Stimulated activated CD8-positive, alpha-beta memory T cell treated with anti-CD3 and anti-CD28 coated beads, Interleukin-4, amount 100 ng/mL, for 1 hour (primary cell): ENCODE measurements around the gene NEK11.
"Not testable (repeated sequence)": the region's sequence is repeated elsewhere in the genome, so short reads cannot be mapped to it uniquely, and the experiment has no call there.

Source experiments
- DNase-seq, 2 donors: peaks; one replicate each; pipeline ENCODE4 v3.0.0-alpha.2; 2020; ENCODE audit warnings: low read depth in 2 of 2, low spot score in 1 of 2

NEK11 gene

DNA sequence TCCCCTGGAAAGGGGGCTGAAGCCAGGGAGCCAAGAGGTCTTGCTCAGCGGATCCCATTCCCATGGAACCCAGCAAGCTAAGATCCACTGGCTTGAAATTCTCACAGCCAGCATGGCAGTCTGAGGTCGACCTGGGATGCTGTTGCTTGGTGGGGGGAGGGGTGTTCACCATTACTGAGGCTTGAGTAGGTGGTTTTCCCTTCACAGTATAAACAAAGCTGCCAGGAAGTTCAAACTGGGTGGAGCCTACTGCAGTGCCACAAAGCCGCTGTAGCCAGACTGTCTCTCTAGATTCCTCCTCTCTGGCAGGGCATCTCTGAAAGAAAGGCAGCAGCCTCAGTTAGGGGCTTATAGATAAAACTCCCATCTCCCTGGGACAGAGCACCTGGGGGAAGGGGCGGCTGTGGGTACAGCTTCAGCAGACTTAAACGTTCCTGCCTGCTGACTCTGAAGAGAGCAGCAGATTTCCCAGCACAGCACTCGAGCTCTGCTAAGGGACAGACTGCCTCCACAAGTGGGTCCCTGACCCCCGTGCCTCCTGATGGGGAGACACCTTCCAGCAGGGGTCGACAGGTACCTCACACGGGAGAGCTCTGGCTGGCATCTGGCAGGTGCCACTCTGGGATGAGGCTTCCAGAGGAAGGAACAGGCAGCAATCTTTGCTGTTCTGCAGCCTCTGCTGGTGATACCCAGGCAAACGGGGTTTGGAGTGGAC is 15.8 kb downstream of the NEK11 start:
- not testable (repeated sequence) for DNase-seq

GRCh38 chr3:131047582-131047981 is 20.9 kb downstream of the NEK11 start:
- DNase-seq, result no peak

- no peak for DNase-seq
Observed at GRCh38 chr3:131048030-131048429, 21.4 kb downstream of the NEK11 start.

DNA sequence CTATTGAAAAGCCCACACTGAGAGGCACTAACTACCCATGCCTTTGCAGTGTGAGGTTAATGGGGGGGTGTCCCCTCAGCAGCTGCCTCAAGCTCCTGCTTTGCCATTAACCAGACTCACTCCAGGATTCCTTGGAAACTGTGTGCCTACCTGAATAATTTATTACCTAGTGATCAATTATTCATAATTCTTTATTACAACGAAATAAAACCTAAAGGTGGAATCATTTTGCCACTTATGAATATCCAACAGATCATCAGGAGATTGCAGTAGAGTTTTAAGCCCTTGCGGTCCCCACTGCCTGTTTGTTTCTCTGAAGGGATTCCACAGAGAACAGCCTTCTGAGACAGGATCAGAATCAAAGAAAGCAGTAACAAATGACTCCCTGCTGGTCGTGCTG is 23.3 kb downstream of the NEK11 start:
- no peak for DNase-seq

DNA sequence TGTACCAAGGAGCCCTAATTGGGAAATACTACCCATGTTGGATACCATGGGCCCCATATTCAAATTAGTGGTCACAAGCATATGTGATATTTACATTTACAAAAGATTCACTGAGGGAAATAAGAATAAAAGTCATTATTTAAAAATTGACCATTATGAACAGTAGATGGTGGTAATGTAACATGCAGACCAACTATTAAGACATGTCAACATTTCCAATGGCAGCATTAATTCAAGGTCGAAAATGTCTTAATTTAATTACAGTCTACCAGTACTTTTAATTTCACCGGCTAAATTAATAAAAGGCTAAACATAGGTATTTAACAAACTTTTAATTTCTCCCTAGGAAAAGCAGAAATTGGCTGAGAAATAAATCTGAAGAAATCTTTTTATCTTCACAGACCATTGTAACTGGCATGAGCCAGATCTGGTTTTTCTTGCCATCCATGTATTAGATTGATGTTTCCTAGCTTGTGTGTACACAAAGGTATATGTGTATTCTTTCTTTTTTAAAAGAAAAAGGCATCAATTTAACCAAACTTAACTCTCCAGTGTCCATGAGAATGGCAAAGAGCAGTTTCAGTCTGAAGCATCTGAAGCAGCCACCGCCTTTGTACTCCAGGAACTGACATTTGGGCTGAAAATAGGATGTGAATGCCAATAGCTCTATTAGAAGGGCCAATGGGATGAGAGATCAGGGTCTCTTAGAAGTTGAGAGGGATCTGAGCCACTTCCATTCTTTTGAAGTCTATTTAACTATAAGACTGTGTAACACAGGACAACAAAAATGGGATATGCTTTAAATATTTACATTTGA is 26.6 kb downstream of the NEK11 start:
- DNase-seq, result no peak

- no peak for DNase-seq
Observed at GRCh38 chr3:131067983-131068382, 41.3 kb downstream of the NEK11 start.

DNA sequence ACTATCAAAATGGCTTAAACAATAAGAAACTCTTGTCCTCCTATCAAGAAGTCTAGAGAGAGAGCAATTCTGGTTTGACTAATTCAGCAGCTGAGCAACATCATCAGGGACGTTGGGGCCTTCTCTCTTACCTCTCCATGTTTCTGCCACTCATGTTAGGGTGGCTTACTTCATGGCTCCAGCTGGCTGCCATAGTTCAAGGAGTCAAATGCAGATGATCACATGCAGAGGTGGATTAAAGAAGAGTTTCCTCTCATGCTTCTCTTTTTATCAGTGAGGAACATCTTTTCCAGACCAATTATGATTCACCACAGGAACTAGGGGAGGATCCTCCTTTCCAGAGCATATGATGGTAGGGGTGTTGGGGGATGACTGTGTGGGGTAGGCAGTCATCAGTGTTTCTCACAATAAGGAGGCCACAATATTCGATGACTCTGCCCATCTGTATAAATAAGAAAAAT is 45.5 kb downstream of the NEK11 start:
- DNase-seq, result no peak

DNA sequence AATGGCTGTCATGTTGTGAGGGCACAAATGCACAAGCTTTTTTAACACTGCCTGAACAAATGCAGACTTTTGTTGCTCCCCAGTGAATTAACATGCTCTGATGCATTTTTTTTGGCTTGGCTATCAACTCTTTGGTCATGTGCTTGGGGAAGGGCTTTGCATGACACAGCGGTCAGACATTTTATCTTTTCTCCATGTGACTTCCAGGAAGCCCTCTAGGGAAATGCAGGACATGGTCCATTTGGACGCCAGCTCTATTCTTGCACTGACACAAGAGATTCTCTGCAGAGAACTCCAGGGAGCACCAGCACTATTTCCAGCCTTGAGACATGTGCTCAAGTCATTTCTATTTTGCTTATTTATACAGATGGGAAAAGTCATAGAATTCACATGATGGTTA is 46.2 kb downstream of the NEK11 start:
- no peak for DNase-seq

GRCh38 chr3:131075632-131076328 is 49.1 kb downstream of the NEK11 start:
- DNase-seq, result no peak

DNA sequence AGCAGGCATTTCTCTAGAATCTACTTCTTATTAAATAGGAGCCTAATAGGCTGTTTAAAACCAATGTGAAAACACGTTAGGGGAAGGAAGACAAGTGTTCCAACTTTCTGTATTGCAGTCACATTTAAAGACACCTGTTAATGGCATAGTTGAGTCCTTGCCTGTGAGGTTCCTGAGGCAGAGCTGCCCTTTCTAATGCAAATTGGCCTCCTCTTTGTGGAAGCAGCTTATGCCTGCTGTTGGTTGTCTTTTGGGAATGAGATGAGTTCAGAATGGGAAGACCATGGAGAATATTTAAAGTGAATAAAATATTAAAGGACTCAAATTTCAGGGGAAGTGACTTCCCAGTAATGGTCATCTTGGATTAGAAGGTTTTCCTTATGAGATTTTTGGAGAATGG is 51.2 kb downstream of the NEK11 start:
- DNase-seq, result no peak

DNA sequence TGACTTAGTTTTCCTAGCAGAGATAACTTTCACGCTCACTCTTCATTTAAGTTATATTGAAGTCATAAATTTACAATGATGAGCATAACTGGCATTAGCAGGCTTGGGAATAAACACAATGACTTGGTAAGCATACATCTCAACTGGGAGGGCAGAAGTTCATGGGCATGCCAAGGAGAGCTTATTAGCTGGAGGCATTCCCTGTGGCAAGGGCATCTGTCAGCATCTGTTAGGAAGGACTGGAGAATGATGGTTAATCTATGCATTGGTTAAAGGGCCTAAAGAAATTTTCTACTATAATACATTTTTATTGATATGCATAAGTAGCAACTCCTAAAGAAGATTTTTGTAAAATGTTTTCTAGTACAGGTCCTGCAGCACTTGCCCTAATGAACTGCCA is 52.4 kb downstream of the NEK11 start:
- no peak for DNase-seq

DNA sequence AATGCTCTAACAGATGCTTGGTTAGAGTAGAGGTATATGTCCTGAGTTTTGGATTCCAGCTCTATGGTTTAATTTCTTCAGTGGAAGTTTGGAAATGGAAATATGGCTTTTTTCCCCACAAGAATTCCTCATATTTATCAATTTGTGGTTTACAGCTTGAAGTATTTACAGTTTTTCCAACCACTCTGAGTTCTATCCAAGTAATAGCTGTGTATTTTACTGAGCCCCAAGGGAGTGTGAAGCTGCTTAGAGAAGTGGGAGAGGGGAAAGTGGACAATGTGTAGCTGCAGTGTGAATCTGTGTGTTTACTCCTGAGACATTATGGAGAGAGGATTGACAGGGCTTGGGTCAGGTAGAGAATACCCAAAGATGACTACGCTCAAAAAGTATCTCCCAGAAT is 54.5 kb downstream of the NEK11 start:
- DNase-seq, result no peak

DNA sequence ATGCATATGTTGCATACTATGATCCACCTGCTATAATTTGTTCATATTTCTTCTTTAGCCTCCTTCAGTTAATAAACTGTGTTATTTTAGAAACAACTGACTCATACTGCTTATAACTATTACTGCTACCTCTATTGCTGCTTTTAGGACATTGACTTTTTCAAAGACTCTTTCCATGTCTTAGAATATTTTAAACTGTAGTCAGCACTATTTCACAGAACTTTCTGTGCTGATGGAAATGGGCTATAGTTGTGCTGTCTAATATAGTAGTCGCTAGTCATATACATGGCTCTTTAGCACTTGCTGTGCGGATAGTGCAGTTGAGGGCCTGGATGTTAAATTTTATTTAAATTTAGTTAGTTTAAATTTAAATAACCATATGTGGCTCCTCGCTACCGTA is 55.6 kb downstream of the NEK11 start:
- DNase-seq, result no peak

GRCh38 chr3:131082871-131083863 is 56.5 kb downstream of the NEK11 start:
- no peak for DNase-seq

- no peak for DNase-seq
Observed at GRCh38 chr3:131091768-131092167, 65.1 kb downstream of the NEK11 start.

DNA sequence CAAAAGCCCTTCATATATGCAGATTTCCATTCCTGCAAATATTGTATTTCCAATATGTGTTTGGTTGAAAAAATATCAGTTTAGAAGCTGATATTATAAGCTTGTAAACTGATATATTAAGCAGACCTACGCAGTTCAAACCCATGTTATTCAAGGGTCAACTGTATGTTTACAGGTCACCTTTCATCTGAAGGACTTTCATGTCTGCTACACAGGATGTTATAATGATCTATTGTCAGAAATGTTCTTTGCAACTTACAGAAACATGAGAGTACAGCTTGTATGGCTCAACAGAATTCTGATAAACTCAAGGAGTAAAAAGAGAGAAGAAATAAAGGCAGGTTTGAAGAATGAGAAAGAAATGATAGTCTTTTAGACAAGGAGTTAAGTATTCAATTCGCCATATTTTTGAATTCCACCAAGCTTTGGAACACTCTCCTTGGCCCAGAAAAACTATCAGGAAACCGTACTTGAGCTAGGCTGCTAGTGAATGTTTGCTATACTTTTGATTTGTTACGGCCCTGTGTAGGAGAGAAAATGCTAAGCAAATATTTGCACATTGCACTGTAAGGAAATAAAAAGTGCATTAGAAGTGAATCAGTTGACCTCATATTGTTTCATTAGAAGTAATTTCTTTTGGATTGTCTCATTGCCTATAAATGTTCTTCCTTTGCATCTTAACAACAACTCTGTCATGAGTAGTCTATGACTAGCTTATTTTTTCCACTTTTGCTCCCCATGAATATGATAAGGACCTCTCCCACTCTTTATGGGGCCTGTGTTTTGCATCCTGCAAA is 81.2 kb downstream of the NEK11 start:
- no peak for DNase-seq

- DNase-seq, result no peak
Observed at GRCh38 chr3:131109156-131109555, 82.5 kb downstream of the NEK11 start.

- no peak for DNase-seq
Observed at GRCh38 chr3:131110087-131110486, 83.4 kb downstream of the NEK11 start.

DNA sequence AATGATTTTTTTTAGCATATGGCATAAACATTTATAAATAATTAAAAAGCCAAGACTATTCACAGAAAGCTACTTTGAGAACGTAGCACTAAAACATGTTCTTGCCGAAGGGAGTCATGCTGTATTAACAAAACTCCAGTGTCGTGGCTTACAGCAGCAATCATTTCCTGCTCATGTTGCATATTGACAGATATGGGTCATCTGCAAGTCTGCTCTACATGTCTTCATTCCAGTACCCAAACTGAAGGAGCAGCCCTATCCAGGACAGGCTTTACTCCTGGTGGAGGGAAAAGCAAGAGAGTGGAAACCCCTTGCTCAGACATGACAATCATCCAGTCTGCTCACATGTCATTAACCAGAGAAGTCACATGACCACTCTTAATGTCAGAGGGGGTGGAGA is 87.6 kb downstream of the NEK11 start:
- DNase-seq, result no peak

DNA sequence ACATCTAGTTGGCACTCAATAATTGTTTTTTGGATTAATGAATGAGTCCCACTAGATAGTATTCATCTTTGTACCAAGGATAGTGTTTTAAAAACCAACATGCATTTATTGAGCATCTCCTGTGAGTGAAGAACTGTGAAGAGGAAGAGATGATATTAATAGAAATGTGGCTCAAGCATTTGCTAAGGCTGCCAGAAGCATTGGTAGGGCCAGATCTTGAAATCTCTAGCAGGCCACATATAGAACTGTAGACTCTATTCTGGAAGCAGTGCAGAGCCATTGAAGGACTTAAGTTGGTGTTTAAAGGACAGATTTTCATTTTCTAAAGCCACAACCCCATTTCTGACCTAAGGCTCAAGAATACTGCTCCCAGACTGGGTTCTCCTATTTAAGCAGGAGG is 99.0 kb downstream of the NEK11 start:
- no peak for DNase-seq
